Stimulated activated CD8-positive, alpha-beta memory T cell treated with anti-CD3 and anti-CD28 coated beads, Interleukin-4, amount 100 ng/mL, for 1 hour (primary cell): ENCODE results near the gene CST4.
"Not testable (repeated sequence)": the region's sequence is repeated elsewhere in the genome, so short reads cannot be mapped to it uniquely, and the experiment has no call there.

ENCODE experiments used
- DNase-seq, 2 donors: peaks; one replicate each; pipeline ENCODE4 v3.0.0-alpha.2; 2020; ENCODE audit warnings: low read depth in 2 of 2, low spot score in 1 of 2

CST4 gene

GRCh38 chr20:23662276-23662870, 26.5 kb downstream of the CST4 start:
- DNase-seq: no peak

- no peak for DNase-seq
These were observed 27.8 kb downstream of the CST4 start for GRCh38 chr20:23661002-23661429.

- DNase-seq: no peak
These were observed 28.6 kb downstream of the CST4 start for GRCh38 chr20:23659989-23660837.

- DNase-seq: not testable (repeated sequence)
These were observed 29.2 kb downstream of the CST4 start for GRCh38 chr20:23659610-23659988.

DNA sequence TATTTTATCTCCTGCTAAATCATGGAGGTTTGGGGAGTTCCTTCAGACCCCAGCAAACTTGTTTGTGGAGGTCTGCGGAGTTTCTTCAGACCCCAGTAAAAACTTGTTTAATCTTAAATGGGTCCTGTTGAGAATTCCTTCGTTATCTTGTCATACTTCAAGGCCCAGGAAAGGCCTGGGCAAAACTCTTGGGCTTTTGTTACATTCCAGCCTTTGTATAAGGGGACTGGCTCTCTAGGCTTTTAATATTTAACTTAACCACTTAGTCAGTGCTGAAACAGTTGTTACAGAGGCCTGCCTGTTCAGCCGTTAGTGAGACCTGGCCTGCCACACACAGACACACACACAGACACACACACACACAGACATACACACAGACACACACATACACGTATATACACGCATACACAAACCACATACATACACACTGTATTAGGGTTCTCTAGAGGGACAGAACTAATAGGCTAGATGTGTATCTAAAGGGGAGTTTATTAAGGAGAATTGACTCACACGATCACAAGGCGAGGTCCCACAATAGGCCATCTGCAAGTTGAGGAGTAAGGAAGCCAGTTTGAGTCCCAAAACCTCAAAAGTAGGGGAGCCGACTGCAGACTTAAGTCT, 29.7 kb downstream of the CST4 start:
- no peak for DNase-seq

GRCh38 chr20:23658336-23658735, 30.5 kb downstream of the CST4 start:
- DNase-seq: no peak

DNA sequence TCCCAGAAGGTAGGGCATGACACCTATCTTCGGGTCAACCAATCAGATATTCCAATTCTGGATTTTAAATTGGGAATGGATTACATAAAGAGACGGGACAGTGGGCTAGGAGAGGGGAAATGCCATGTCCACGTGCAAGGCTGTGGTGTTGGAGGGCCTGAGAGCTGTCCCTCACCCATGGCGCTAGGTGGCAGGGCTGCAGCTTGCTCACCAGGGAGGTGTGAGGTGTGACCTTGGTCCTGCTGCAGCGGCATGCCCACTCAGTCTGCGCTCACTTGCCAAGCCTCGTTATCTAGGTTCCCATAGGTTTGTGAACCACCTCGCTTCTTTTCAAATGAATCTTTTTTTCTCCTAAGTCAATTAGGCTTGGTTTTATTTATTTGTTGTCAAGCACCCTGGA, 31.6 kb downstream of the CST4 start:
- no peak for DNase-seq

DNA sequence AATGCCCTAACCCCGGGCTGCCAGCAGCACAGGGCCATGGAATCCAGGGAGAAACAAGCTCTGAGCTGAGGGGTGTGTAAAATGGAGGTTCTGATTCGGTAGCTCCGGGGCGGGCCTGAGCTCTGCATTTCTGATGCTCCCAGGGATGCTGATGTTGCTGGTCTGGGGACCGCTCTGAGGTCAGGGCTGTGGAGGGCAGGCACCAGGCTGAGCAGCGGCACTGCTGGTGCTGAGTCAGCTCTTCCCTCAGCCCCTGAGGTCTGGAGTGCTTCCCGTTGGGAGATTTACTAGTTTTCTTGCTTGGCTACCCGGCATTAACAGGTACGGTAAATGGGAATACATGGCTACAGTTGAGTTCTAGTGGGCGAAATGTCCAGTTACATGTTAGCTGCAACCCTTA, 32.5 kb downstream of the CST4 start:
- DNase-seq: no peak

- no peak for DNase-seq
These were observed 33.2 kb downstream of the CST4 start for GRCh38 chr20:23655491-23656211.

DNA sequence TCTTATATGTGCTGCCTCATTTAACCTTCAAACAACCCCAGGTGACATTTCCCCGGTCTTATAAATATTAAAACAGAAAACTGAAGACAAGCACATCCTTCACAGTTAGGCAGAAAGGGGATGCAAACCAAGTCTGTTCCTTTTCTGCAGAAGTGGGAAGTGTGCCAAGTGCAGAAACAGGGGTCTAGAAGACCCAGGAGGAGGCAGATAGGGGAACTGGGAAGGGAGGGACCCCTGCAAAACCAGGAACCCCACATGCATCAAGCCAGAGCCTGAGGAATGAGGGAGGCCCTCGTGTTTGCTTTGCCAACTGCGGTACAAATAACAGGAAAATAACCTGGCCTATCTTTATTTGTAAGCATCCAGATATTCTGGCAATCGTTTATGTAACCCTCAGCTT, 34.1 kb downstream of the CST4 start:
- DNase-seq: no peak

GRCh38 chr20:23654000-23654399, 34.8 kb downstream of the CST4 start:
- no peak for DNase-seq

DNA sequence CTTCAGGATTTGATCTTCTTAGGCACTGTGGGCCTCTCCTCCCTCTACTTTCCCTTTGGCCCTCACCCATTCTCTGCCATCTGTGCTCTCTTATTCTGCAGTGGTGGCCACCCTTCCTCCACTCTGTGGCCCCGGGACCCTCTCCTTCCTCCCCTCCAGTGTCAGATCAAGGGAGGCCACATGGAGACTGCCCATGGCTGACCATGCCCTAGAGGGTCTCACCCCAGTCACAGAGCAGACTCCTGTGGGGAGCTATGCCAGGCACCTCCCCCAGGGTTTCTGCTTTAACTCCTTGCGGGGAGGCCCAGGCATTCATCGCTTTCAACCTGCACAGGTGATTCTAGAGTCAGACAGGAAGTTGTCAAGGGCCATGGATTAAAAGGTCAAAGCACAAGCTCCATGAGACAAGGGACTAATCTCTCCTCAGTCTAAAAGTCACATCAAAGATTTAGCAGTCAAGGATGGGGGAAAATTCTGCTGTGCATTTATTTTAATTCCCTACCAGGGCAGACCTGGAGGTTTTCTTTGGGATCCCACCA, 35.4 kb downstream of the CST4 start:
- DNase-seq: no peak

- DNase-seq: no peak
These were observed 35.9 kb downstream of the CST4 start for GRCh38 chr20:23652926-23653325.

GRCh38 chr20:23652371-23652770, 36.5 kb downstream of the CST4 start:
- no peak for DNase-seq

DNA sequence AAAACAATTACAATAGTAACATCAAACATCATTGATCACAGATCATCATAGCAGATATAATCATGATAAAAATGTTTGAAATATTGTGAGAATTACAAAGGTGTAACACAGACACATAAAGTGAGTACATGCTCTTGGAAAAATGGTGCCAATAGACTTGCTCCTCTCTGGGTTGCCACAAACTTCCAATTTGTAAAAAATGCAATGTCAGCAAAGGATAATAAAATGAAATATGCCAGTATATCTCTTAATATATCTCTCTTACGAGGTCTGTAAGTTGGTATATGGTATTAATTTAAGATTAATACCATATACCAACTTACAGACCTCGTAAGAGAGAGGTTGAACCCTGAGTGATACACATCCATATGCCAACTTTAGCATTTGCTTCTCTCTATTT, 37.7 kb downstream of the CST4 start:
- no peak for DNase-seq

DNA sequence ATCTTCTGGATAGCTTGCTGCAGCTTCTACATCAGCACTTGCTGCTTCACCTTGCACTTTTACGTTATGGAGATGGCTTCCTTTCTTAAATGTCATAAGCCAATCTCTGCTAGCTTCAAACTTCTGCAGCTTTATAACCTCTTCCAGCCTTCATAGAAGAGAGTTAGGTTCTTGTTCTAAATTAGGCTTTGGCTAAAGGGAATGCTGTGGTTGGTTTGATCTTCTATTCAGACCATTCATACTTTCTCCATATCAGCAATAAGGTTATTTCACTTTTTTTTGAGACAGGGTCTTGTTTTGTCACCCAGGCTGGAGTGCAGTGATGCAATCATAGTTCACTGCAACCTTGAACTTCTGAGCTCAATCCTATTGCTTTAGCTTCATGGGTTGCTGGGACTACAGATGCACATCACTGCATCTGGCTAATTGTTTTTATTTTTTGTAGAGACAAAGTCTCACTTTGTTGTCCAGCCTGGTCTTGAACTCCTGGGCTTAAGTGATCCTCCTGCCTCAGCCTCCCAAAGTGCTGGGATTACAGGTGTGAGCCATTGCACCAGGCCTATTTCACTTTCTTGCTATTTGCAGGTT, 38.9 kb downstream of the CST4 start:
- DNase-seq: no peak

DNA sequence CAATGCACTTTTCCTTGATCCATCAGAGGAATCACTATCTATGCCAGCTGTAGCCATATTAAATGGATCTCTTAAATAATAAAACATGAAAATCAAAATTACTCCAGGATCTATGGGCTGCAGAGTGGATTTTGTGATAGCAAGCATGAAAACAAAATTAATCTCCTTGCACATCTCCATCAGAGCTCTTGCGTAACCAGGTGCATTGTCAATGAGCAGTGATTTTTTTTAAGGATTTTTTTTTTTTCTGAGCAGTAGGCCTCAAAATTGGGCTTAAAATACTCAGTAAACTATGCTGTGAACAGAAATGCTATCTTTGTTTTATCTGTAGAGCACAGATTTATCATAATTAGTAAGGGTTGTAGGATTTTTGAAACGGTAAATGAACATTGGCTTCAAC, 39.6 kb downstream of the CST4 start:
- DNase-seq: no peak

GRCh38 chr20:23647346-23647745, 41.5 kb downstream of the CST4 start:
- DNase-seq: no peak

DNA sequence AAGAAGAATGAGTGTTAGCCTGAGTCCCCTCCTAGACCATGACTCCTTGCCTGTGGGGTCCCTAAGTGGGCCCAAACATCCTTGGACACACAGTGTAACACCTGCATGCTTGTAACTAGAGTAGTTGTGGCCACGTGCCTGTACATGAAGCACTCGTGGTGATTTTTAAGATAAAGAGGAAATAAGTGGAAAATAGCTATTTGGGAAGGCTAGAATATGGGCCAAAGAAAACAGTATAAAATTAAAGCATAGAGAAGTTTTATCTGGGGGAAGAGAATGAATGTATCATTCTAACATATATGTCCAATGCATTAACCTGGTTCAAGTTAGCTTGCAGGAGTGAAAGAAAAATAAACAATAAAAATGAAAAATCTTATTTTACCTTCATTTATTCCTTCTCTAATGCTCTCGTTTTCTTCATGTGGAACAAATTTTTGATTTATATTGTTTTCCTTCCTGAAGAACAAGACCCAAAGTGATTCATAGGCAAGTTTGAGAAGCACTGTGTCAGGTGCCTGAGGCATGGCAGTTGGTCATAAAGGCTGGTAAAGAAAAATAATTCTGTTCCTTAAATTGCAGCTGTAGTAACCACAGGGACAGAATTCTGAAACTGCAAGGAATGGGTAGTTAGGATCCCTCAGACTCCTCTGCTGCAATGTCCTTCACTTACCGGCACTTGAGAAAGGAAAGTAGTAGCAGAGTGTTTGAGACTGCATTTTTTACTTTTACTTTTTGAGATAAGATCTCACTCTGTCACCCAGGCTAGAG, 42.5 kb downstream of the CST4 start:
- DNase-seq: no peak

GRCh38 chr20:23645575-23645974, 43.3 kb downstream of the CST4 start:
- DNase-seq: no peak
